Measurements from ENCODE around the gene RFC5.
"Not testable (repeated sequence)": the region's sequence is repeated elsewhere in the genome, so short reads cannot be mapped to it uniquely, and the experiment has no call there.

GRCh38 chr12:117999806-118000205, 16.7 kb upstream of the RFC5 start:
- TF ChIP-seq CTCF (conservative IDR thresholded peaks at IDR 0.05; ENCODE audit: low read depth, low read length); POLR2A (IDR thresholded peaks at IDR 0.05; ENCODE audit: low read depth, low read length); RAD21 (IDR thresholded peaks at IDR 0.05; ENCODE audit: low read length); RFX5 (IDR thresholded peaks at IDR 0.05; ENCODE audit: low read depth, low read length); MAFK (IDR thresholded peaks at IDR 0.05; ENCODE audit: low read depth, low read length); SMC3 (IDR thresholded peaks at IDR 0.05; ENCODE audit: low read depth, low read length); MXI1 (IDR thresholded peaks at IDR 0.05; ENCODE audit: borderline replicate concordance, low read depth, low read length); FOS (IDR thresholded peaks at IDR 0.05; ENCODE audit: low read depth, low read length); ELK1 (IDR thresholded peaks at IDR 0.05; ENCODE audit: borderline replicate concordance, low read depth, low read length): not testable (repeated sequence)
